ENCODE results near the gene IDH2.
"Not testable (repeated sequence)": the region's sequence is repeated elsewhere in the genome, so short reads cannot be mapped to it uniquely, and the experiment has no call there.

Gene IDH2

GRCh38 chr15:90083954-90084607 lies 18.2 kb downstream of the IDH2 start:
- DNase-seq: no peak

- no peak for DNase-seq
These were observed 18.8 kb downstream of the IDH2 start for GRCh38 chr15:90083419-90083818.

- DNase-seq: no peak
These were observed 20.0 kb downstream of the IDH2 start for GRCh38 chr15:90082140-90082715.

GRCh38 chr15:90080818-90081393 lies 21.4 kb downstream of the IDH2 start:
- no peak for DNase-seq

DNA sequence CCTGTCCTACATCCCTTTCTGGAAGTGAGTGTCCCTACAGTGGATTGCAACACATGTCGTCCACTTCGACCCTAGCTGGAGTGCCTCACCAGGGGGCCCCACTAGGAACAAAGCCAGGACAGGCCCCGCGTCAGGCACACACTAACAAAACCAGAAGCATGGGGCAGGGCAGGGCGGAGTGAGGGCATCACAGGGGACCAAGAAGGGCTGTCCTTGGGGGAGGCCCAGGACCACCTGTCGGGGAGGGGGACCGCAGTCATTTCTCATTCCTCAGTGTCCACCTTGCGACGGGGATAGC lies 21.9 kb downstream of the IDH2 start:
- no peak for DNase-seq

DNA sequence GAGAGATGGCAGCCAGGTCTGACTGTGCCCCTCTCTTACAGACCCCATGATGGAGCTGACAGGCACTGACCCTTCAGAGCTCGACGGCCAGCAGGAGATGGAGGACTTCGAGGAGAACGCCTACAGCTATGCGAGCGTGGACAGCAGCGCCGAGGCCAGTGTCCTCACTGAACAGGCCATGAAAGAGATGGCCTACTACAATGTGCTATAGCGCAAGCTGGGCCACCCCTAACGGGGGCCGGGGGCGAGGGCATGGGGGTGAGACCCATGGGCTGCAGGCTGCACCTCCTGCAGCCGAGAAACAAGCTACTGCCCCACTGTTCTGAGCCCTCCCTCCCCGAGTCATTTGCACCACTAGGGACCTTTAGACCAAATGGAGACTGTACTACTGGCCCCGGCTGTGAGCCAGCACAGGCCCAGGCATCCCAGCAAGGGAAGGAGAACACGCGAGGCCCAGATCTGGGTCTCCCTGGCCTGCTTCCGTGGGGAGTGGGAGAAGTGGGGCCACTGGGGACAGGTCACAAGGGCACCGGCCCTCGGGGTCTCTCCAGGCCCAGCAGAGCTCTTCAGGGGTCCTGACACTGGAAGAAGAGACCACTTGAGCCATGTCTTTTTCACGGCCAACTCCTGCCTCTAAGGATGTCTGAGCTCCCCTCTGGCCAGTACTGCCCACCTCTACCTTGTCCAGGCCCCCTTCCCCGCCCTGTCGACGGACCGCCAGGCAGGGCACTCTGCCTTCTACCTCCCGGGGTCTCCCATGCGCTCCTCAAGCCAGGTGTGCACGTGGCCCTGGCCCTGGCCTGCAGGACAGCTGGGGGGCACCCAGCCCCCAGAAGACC lies 22.4 kb downstream of the IDH2 start:
- DNase-seq: no peak

- DNase-seq: no peak
These were observed 23.3 kb downstream of the IDH2 start for GRCh38 chr15:90078965-90079364.

DNA sequence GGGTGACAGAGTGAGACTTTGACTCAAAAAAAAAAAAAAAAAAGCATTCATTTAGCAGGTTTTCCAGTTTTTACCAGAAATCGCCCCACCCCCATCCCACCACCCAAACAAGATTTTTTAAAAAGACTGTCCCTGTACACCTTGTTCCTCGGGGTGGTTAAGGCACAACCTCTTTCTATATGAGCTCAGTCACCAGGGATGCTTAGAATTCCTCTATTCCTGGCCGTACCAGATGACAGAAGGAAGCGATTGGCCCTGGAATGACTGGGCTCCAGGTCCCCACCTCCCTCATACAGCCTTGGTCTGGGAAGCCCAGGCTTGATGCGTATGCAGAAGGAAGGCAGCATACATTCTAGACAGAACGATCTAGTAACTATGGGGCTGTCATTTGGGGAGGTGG lies 25.6 kb downstream of the IDH2 start:
- DNase-seq: no peak

- DNase-seq: no peak
These were observed 26.6 kb downstream of the IDH2 start for GRCh38 chr15:90075420-90076289.

DNA sequence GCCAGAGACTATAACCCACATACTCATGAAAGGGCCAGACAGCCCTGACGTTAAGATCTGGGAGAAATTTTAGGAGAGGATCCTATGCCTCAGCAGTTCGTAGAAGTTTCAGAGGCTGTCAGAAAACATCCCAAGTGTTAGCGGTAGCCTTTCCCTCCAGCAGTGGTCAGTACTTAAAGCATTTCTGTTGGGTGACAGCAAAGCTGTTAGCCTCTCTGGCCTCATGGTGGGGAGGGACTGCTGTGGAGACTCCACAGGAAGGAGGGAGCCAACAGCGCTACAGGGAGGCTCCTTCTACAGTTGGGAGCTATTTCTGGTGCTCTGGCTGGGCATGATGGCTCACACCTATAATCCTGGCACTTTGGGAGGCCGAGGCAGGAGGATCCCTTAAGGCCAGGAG lies 27.4 kb downstream of the IDH2 start:
- no peak for DNase-seq

GRCh38 chr15:90074023-90074422 lies 28.2 kb downstream of the IDH2 start:
- no peak for DNase-seq

- DNase-seq: no peak
These were observed 29.2 kb downstream of the IDH2 start for GRCh38 chr15:90072978-90073640.

- peak; percentile 85 for DNase-seq
These were observed 31.0 kb downstream of the IDH2 start for GRCh38 chr15:90071220-90071807.

DNA sequence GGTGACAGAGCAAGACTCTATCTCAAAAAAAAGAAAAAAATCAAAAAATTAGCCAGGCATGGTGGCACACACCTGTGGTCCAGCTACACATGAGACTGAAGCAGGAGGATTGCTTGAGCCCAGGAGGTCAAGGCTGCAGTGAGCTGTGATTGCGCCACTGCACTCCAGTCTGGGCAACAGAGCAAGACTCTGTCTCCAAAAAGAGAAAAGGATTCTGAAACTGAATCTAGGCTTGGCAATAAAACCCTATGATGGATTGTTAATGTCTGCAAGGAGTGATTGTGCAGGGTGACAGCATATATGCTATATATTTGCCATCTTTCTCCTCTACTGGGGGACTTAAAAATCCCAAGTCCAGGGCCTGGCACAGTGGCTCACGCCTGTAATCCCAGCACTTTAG lies 31.6 kb downstream of the IDH2 start:
- not testable (repeated sequence) for DNase-seq

DNA sequence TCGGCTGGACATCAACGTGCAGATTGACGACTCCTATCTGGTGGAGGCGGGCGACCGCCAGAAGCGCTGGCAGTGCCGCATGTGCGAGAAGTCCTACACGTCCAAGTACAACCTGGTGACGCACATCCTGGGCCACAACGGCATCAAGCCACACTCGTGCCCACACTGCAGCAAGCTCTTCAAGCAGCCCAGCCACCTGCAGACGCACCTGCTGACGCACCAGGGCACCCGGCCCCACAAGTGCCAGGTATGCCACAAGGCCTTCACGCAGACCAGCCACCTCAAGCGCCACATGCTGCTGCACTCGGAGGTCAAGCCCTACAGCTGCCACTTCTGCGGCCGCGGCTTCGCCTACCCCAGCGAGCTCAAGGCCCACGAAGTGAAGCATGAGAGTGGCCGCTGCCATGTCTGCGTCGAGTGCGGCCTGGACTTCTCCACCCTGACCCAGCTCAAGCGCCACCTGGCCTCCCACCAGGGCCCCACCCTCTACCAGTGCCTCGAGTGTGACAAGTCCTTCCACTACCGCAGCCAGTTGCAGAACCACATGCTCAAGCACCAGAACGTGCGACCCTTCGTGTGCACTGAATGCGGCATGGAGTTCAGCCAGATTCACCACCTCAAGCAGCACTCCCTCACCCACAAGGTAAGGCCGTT lies 34.2 kb downstream of the IDH2 start:
- DNase-seq: no peak

GRCh38 chr15:90067181-90067952 lies 34.9 kb downstream of the IDH2 start:
- DNase-seq: no peak

- no peak for DNase-seq
These were observed 36.6 kb downstream of the IDH2 start for GRCh38 chr15:90065682-90066049.

GRCh38 chr15:90064911-90065681 lies 37.2 kb downstream of the IDH2 start:
- DNase-seq: no peak

DNA sequence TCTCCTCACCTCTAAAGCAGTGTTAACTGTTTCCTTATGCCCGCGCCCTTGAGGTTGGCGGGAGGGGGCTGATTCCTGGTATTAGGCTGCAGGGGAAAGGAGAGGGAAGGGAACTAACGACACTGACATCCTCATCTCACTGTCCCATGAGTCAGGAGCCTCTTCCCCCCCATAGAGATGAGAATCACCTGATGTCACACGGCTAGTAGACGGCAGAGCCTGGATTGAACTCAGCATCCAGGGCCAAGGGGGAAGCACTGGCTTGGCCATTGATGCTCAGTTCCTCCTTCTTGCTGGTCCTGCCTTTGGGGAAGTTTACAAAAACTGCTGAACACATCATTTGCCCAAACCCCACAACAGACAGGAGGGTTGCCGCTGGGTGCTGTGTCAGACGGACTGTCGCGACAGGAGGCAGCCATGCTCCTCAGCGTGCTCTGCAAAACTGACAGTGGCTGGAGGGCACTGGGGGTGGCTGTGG lies 38.5 kb downstream of the IDH2 start:
- no peak for DNase-seq

Measured in fibroblast of skin of scalp (primary cell).